Adipose tissue (tissue), 3 donors: Measurements from ENCODE around the gene ZDHHC17. TPM values are rescaled to one million over a fixed set of nuclear protein-coding genes. Genes with fewer than 3 reads are reported as not detected.
A peak's percentile ranks its signal among the peaks of the same experiment; 100 is the strongest.

Experiments
- H3K27ac ChIP-seq: one replicate; pipeline ENCODE4 v1.5.1; 2013; ENCODE audit warnings: low read depth, low read length
- WGBS, 3 donors: extraction: QIAGEN DNeasy Blood & Tissue Kit; methylation state at CpG; one replicate each; pipeline ENCODE4 v1.1.7; 2013; 5-methylcytosine and 5-hydroxymethylcytosine counted together
- polyA plus RNA-seq, 3 donors: library from polyadenylated mRNA; stranded (reverse); fragments of 200-250 nt; gene quantifications; one replicate each; pipeline ENCODE4 v1.2.3, GENCODE V29; 2013
- donor health status: healthy with polysubstance abuse.
- donor health status: Bipolar disorder and iron deficiency.
- donor health status: healthy.

Gene ZDHHC17
- polyA plus RNA-seq, 3 donors, result 7.3 to 13.4 (median 8.4) TPM

DNA sequence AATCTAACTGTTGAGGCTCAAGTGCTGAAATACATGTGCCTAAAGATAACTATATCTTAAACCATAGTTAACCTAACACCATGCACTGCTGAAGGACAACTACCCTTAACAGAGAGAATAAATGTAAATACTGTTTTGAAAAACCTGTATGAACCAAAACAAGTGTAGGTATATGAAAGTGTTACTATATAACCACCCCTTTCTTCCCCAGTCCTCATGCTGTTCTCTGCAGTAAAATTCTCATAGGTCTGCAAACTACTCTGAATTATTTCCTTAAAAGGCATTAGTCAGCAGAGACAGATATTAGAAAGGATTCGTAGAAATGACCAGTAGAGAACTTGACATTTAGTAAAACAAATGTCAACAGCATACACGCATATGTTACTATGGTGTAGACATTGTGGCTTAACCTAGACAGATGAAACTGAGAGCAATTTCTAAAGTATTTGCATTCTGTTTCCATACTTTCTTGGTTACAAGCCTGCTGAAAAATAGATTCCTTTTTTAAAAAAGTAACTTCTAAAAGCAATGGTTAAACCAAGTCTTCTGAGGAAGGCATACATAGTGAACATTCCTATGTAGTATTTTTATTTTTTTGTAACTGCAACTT, 101.0 kb downstream of the ZDHHC17 start:
- H3K27ac ChIP-seq, result no peak overlapping the region
- 71 to 88% (median 84%) methylated on average over 2 of the region's 2 CpGs for WGBS, 3 donors

DNA sequence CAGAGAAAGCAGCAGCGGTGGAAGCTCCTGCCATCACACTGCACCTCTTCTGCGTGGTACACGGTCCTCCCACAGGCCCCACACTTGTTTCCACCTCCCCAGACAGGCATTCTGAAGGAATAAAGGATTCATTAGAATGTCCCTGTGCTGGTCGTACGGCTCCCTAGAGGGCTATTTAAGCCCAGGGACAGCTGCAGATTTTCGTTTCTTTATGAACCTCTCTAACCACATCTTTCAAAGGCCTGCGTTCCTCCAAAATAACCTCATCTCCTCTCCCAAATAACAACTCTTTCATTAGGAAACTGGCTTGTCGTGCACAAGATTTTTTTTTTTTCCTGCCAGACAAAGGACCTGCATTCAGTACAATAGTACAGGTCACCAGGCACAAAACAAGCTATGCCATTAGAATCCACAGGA, 102.2 kb downstream of the ZDHHC17 start:
- 82 to 86% (median 85%) methylated on average over 8 of the region's 8 CpGs for WGBS, 3 donors
- H3K27ac ChIP-seq, result no peak overlapping the region

- 89 to 95% (median 94%) methylated on average over 8 of the region's 8 CpGs for WGBS, 3 donors
- no peak overlapping the region for H3K27ac ChIP-seq
These were observed 102.8 kb downstream of the ZDHHC17 start for GRCh38 chr12:76866726-76867125.

DNA sequence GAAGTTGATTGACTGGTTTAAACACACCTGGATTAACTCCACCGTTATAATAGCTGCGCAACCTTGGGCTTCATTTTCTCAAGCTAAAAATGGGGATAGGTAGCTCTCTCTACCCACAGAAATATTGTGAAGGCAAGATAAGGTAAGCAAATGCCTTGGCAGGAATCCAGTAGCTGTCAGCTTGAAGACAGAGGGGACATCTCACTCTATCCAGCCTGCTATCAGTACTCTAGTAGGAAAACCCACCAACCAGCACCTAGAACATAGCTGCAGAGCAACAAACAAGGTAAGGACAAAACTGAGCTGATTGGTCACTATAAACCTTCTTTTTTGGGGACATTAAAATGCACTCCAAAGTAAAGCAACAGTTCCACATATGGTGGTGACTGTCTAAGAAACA, 107.2 kb downstream of the ZDHHC17 start:
- WGBS, 3 donors, result 69 to 90% (median 90%) methylated on average over 2 of the region's 2 CpGs

GRCh38 chr12:76871742-76872141, 107.8 kb downstream of the ZDHHC17 start:
- H3K27ac ChIP-seq, result no peak overlapping the region
- 54 to 74% (median 65%) methylated on average over 3 of the region's 3 CpGs for WGBS, 3 donors

More for the DNA sequence above, 107.2 kb downstream of the ZDHHC17 start:
- H3K27ac ChIP-seq, result no peak overlapping the region

DNA sequence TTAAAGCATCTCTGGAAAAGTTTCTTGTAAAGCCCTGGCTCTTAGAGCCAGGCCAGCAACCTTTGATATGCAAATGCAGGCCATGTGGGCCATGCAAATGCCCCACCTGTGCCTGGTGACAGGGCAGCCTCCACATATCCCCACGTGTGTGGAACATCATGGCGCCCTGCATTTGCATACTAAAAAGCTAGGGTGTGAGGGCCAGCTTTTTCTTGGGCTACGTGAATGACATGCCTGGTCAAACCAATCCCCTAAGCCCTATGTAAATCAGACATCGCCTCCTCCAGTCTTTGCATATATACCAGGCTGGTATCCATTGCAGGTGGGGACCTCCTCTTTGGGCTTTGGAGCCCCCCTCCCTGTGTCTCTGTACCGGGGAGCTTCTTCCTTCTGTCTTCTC, 108.5 kb downstream of the ZDHHC17 start:
- 88 to 95% (median 90%) methylated on average over 5 of the region's 5 CpGs for WGBS, 3 donors
- no peak overlapping the region for H3K27ac ChIP-seq

DNA sequence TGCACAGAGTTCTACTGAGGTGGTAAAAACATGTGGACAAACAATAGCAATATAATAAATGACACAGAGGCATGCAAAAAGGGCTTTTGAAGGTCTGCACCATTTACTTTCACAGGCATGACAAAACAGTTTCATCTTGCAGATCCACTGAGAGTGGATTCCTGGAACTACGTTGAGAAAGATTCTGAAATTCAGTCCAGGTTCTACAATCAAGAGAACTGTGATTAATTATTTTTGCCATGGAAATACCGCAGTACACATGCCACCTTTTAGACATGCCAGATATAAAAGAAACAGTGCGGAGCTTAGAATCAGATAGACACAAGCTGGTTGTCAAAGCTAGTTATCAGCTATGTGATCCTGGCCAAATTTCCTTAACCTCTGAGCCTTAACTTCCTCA, 110.1 kb downstream of the ZDHHC17 start:
- 61 to 68% (median 65%) methylated on average over 3 of the region's 3 CpGs for WGBS, 3 donors
- H3K27ac ChIP-seq, result no peak overlapping the region

GRCh38 chr12:76874491-76875190, 110.7 kb downstream of the ZDHHC17 start:
- no peak overlapping the region for H3K27ac ChIP-seq
- 79 to 85% (median 82%) methylated on average over 11 of the region's 11 CpGs for WGBS, 3 donors

- no peak overlapping the region for H3K27ac ChIP-seq
- 81 to 95% (median 94%) methylated on average over 2 of the region's 2 CpGs for WGBS, 3 donors
These were observed 112.8 kb downstream of the ZDHHC17 start for GRCh38 chr12:76876696-76877229.

DNA sequence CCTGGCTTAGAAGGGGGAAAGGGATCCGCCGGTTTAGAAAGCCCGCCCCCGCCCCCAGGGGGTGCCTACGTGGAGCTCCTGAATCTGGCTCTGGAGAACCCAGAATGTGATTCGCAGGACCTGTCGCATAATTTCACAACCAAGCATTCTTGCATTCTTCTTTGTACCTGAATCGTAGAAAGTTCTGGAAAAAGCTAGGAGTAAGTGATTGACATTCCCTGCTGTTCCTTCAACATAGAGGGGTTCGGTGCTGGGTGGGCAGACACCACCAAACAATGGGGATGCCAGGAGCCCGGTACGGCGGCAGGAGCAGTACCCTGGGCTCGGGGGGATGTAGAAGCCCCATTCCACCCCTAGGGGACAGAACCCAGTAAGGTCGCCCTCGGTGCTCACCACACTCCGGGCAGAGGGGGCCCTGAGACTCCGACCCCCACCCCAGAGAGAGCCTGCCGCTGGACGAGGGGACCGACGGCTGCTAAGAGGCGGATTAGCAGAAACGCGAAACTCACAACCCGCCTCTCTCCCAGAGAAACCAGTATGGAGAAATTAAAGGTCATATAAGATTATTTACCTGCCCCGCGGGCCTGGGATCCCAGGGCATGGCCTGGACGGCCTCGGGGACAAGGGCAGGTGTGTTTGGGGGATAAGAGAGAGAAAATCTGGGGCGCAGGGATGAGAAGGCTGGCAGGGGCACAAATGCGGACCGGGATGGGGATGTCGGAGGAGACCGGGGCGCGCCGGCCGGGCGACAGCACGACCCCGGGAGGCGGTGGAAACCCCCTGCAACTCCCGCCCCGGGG, 114.4 kb downstream of the ZDHHC17 start:
- 0 to 1% (median 0%) methylated on average over 38 to 44 of the region's 44 CpGs for WGBS, 3 donors
- H3K27ac ChIP-seq, result no peak overlapping the region

- H3K27ac ChIP-seq, result peak within 1 kb of the TSS; percentile 40
- WGBS, 3 donors, result 1 to 3% (median 1%) methylated on average over 58 to 71 of the region's 71 CpGs
These were observed 115.2 kb downstream of the ZDHHC17 start, which contains the start of gene CSRP2 for GRCh38 chr12:76878899-76879709. Gene CSRP2, minus strand, starts transcription at chr12:76879019. Its CDS starts 12,759 bp downstream, at chr12:76866260.

- H3K27ac ChIP-seq, result peak overlapping the region; percentile 40
- 56 to 59% (median 58%) methylated on average over 13 of the region's 13 CpGs for WGBS, 3 donors
These were observed 116.0 kb downstream of the ZDHHC17 start for GRCh38 chr12:76879710-76880518.

GRCh38 chr12:76880519-76881023, 116.7 kb downstream of the ZDHHC17 start:
- H3K27ac ChIP-seq, result no peak overlapping the region
- WGBS, 3 donors, result 87 to 96% (median 92%) methylated on average over 7 of the region's 7 CpGs

GRCh38 chr12:76881142-76881541, 117.2 kb downstream of the ZDHHC17 start:
- H3K27ac ChIP-seq, result no peak overlapping the region

- WGBS, 3 donors, result 76 to 96% (median 92%) methylated on average over 1 of the region's 1 CpG
These were observed 118.5 kb downstream of the ZDHHC17 start for GRCh38 chr12:76882367-76882766.

DNA sequence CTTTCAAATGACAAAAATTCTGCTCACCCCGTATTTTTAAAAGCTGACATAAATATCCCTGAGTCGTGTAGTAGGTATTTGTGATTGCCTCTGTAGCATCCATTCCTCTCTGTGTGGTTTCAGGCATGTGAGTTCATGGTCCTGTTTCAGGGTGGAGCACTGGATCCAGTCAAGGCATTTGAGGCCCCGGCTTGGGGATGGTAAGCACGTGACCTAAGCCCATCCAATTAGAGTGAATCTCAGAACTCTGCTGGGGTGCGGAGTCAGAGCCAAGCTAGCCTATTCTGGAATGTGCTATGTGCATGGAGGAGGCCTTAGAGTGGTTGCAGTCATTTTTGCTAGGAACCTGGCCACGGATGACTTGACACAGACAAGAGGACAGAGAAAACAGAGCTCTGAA, 119.2 kb downstream of the ZDHHC17 start:
- H3K27ac ChIP-seq, result no peak overlapping the region
- 86 to 92% (median 90%) methylated on average over 6 of the region's 6 CpGs for WGBS, 3 donors

More at GRCh38 chr12:76882367-76882766, 118.5 kb downstream of the ZDHHC17 start:
- no peak overlapping the region for H3K27ac ChIP-seq

DNA sequence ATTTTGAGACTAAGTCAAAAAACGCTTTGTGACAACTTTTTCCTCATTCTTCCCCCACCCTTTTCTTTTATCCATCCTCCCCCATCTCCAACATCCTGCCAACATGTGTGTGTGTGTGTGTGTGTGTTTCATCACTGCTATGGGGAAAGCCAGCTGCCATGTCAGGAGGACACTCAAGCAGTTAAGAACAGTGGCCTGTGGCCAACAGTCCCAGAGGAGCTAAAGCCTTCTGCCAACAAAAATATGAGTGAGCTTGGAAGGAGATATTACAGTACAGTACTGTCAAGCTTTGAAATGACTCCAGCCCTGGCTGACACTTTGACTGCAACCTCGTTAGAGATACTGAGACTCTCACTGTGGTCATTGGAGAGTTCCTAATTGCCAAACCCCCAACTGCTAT, 119.9 kb downstream of the ZDHHC17 start:
- 35 to 54% (median 45%) methylated on average over 2 of the region's 2 CpGs for WGBS, 3 donors
- no peak overlapping the region for H3K27ac ChIP-seq
